Heart right ventricle (tissue), 16 donors: ENCODE results near the gene TTLL11. TPM values are rescaled to one million over a fixed set of nuclear protein-coding genes. Genes with fewer than 3 reads are reported as not detected.

Source experiments
- ATAC-seq, 8 donors: fragments of 200-7000 bp; cut with Tn5 transposase; one replicate each; pipeline ENCODE4 v1.9.1; 2020; ENCODE audit warnings: mild to moderate bottlenecking in 8 of 8, moderate library complexity in 8 of 8, moderate number of reproducible peaks in 1 of 8
- DNase-seq, 2 donors: peaks; one replicate each; pipeline ENCODE4 v3.0.0-alpha.2; 2020
- H3K27ac ChIP-seq, 10 donors: fragments of 200-600 bp; sonication (generic) in 2 of 10; one replicate each; pipeline versions ENCODE4 v1.5.0 to v1.8.0; 2020 to 2022; ENCODE audit warnings: mild to moderate bottlenecking in 3 of 10
- H3K27me3 ChIP-seq, 7 donors: fragments of 200-600 bp; one replicate each; pipeline ENCODE4 v1.8.0; 2021 to 2022; ENCODE audit warnings: mild to moderate bottlenecking in 2 of 7
- H3K36me3 ChIP-seq, 9 donors: fragments of 200-600 bp; sonication (generic) in 1 of 9; one replicate each; pipeline versions ENCODE4 v1.5.0 to v1.8.0; 2020 to 2022; ENCODE audit warnings: mild to moderate bottlenecking in 2 of 9
- H3K4me1 ChIP-seq, 9 donors: fragments of 200-600 bp; sonication (generic) in 1 of 9; one replicate each; pipeline versions ENCODE4 v1.5.0 to v1.8.0; 2020 to 2022; ENCODE audit warnings: mild to moderate bottlenecking in 4 of 9
- H3K4me3 ChIP-seq, 10 donors: fragments of 200-600 bp; sonication (generic) in 2 of 10; one replicate each; pipeline versions ENCODE4 v1.5.0 to v1.8.0; 2020 to 2022; ENCODE audit warnings: mild to moderate bottlenecking in 7 of 10, moderate library complexity in 2 of 10
- H3K9me3 ChIP-seq, 11 donors: fragments of 200-600 bp in 10 of 11; sonication (generic) in 2 of 11; one replicate each; pipeline versions ENCODE4 v1.5.0 to v1.8.0; 2013 to 2022; ENCODE audit warnings: mild to moderate bottlenecking in 2 of 11, control low read depth in 1 of 11, moderate library complexity in 1 of 11
- CTCF ChIP-seq, 9 donors: fragments of 200-600 bp; sonication (generic) in 2 of 9; IDR thresholded peaks; one replicate each; pipeline versions ENCODE4 v1.5.0 to v1.8.0; 2021 to 2022; ENCODE audit warnings: antibody characterized with exemption in 9 of 9, mild to moderate bottlenecking in 5 of 9, moderate library complexity in 1 of 9
- WGBS, 2 donors: extraction: QIAGEN DNeasy Blood & Tissue Kit; methylation state at CpG; one replicate each; pipeline ENCODE4 v1.1.7; 2013; ENCODE audit warnings: inconsistent platforms in 1 of 2; 5-methylcytosine and 5-hydroxymethylcytosine counted together
- intact Hi-C, 10 donors: fragments of 100-400 bp; cut with DNase I; formaldehyde crosslinking; loops; one replicate each; pipeline versions ENCODE4 v1.11.1 to v1.14.2; 2022
- polyA plus RNA-seq, 2 donors: library from polyadenylated mRNA; stranded (reverse); fragments of 200-250 nt; gene quantifications; one replicate each; pipeline ENCODE4 v1.2.3, GENCODE V29; 2013
- total RNA-seq, 10 donors: library from RNA; stranded (reverse); fragmentation: NEBNext Ultra II Directional in 3 of 10; extraction: Animal tissue kit (Norgen Biotek cat#: 25700) in 3 of 10; gene quantifications; one replicate each; pipeline versions ENCODE4 v1.2.1 to v1.2.4, GENCODE V29; 2021 to 2023
- donor health status: Arrhythmogenic right ventricular cardiomyopathy.
- donor health status: ischemic (EF 13 %, LVEDD 7.1; RV severe dilation, severe dysfunction).
- donor health status: healthy with polysubstance abuse.
- donor health status: DM: no; HTN: yes; CAD: no.
- donor health status: DM: no; HTN: no; CAD: no.
- donor health status: ischemic (EF 25% LVEDD 6.9; RV normal size, moderate dysfunction).
- donor health status: ischemic (EF 25% LVEDD 5.7; RV mildly dilated, moderate dysfunction).
- donor health status: healthy.
- donor health status: DM: yes; HTN: yes; CAD: no.
- donor health status: Ischemic cardiomyopathy.
- donor health status: ischemic (EF 35%, LVEDD 5.7; RV mildly dilated, moderate dysfunction).
- donor health status: nonischemic (EF 11% LVEDD 7.7; RV severe dilation, severe dysfunction).
- donor health status: DM: yes; HTN: yes; CAD: no.
- donor health status: PGD.
- donor health status: ischemic (EF 29% LVEDD 5.4; RV normal size, mild dysfunction).
- donor health status: nonischemic (EF 23%, LVEDD 6.1; RV moderate dilation, normal function).

The TTLL11 gene
- total and polyA plus RNA-seq, 12 donors, result 2.6 to 8.7 (median 5.8) TPM

GRCh38 chr9:121906074-121906870 is 186.8 kb downstream of the TTLL11 start:
- Histone ChIP-seq H3K4me3 (no peak overlapping the region), H3K9me3 (no peaks in the 10 kb centered on the region), H3K27me3 (no peaks in the 10 kb centered on the region), H3K4me1 (peaks cover 0 to 20% (median 0%) of the 10 kb centered on the region in 9 donors), H3K27ac (peak overlapping the region in 4 of 10 donors; percentile 18 to 47 (median 32)), H3K36me3 (no peaks in the 10 kb centered on the region)
- TF ChIP-seq CTCF (IDR thresholded peaks at IDR 0.05), result no peak
- ATAC-seq (peak in 4 of 8 donors; percentile 13 to 29 (median 22)), DNase-seq (no peak)
- WGBS, 2 donors, result 92 to 100% methylated on average over 1 of the region's 1 CpG
- intact Hi-C loops, result no loop called here

- DNase-seq (peak in 1 of 2 donors; percentile 40), ATAC-seq (peak in 7 of 8 donors; percentile 65 to 90 (median 77))
- Histone ChIP-seq H3K9me3 (peaks cover 0 to 7% (median 0%) of the 10 kb centered on the region in 11 donors), H3K36me3 (no peaks in the 10 kb centered on the region), H3K27me3 (no peaks in the 10 kb centered on the region), H3K27ac (peak overlapping the region in 5 of 10 donors; percentile 22 to 64 (median 32)), H3K4me1 (peaks cover 0 to 32% (median 8%) of the 10 kb centered on the region in 9 donors), H3K4me3 (no peak overlapping the region)
- 48 to 53% methylated on average over 7 of the region's 7 CpGs for WGBS, 2 donors
- no peak for TF ChIP-seq CTCF (IDR thresholded peaks at IDR 0.05)
- intact Hi-C loops, result no loop called here
These were observed 190.5 kb downstream of the TTLL11 start for GRCh38 chr9:121902461-121903135.

- ATAC-seq, result no peak
- Histone ChIP-seq H3K27ac (peak overlapping the region in 2 of 10 donors; percentile 55 to 64), H3K27me3 (no peaks in the 10 kb centered on the region)
These were observed 191.5 kb downstream of the TTLL11 start for GRCh38 chr9:121901616-121902015.

More at GRCh38 chr9:121901616-121902015, 191.5 kb downstream of the TTLL11 start:
- Histone ChIP-seq H3K4me1 (peaks cover 0 to 33% (median 8%) of the 10 kb centered on the region in 9 donors), H3K4me3 (no peak overlapping the region), H3K9me3 (peaks cover 0 to 7% (median 0%) of the 10 kb centered on the region in 11 donors), H3K36me3 (no peaks in the 10 kb centered on the region)
- intact Hi-C loops, result no loop called here
- DNase-seq, result no peak
- 94 to 100% methylated on average over 3 of the region's 3 CpGs for WGBS, 2 donors
- TF ChIP-seq CTCF (IDR thresholded peaks at IDR 0.05), result no peak
